Colonic mucosa (tissue), 4 donors: ENCODE data around the gene SPTSSA. TPM values are rescaled to one million over a fixed set of nuclear protein-coding genes. Genes with fewer than 3 reads are reported as not detected.
"Not testable (repeated sequence)": the region's sequence is repeated elsewhere in the genome, so short reads cannot be mapped to it uniquely, and the experiment has no call there.

ENCODE experiments used
- DNase-seq: peaks from one replicate; pipeline ENCODE4 v3.0.0-alpha.2; 2020
- H3K27ac ChIP-seq: fragments of 200-600 bp; one replicate; pipeline ENCODE4 v1.8.0; 2021
- H3K27me3 ChIP-seq: fragments of 200-600 bp; one replicate; pipeline ENCODE4 v1.8.0; 2021
- H3K36me3 ChIP-seq: fragments of 200-600 bp; one replicate; pipeline ENCODE4 v1.8.0; 2021
- H3K4me1 ChIP-seq: fragments of 200-600 bp; one replicate; pipeline ENCODE4 v1.8.0; 2021; ENCODE audit warnings: mild to moderate bottlenecking
- H3K4me3 ChIP-seq: fragments of 200-600 bp; one replicate; pipeline ENCODE4 v1.8.0; 2021
- H3K9ac ChIP-seq, 2 donors: one replicate each; pipeline ENCODE4 v1.7.0; 2013; ENCODE audit warnings: control low read depth in 2 of 2, low read depth in 2 of 2, low read length in 2 of 2
- H3K9me3 ChIP-seq: fragments of 200-600 bp; one replicate; pipeline ENCODE4 v1.8.0; 2021
- CTCF ChIP-seq: fragments of 200-600 bp; IDR thresholded peaks from one replicate; pipeline ENCODE4 v1.8.0; 2022; ENCODE audit warnings: antibody characterized with exemption, mild to moderate bottlenecking
- intact Hi-C: fragments of 100-400 bp; cut with DNase I; formaldehyde crosslinking; loops from one replicate; pipeline ENCODE4 v1.14.1; 2022
- total RNA-seq, 2 donors: library from RNA; stranded (reverse); fragmentation: NEBNext Ultra II Directional in 1 of 2; extraction: Animal tissue kit (Norgen Biotek cat#: 25700) in 1 of 2; gene quantifications; one replicate each; pipeline ENCODE4 v1.2.1, GENCODE V29; 2021
- donor health status: healthy.
- donor health status: DM: no; HTN: no; CAD: no.
- donor health status: DM: no; HTN: no; CAD: no.

SPTSSA gene, protein sequence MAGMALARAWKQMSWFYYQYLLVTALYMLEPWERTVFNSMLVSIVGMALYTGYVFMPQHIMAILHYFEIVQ
- total RNA-seq, result 10 to 100 TPM; 35.3 to 60.9 TPM

GRCh38 chr14:34462132-34462893, at the start of gene SPTSSA:
SPTSSA (minus strand) TSS chr14:34462240; CDS start chr14:34462207, 33 bp downstream.
- TF ChIP-seq CTCF, result no peak
- DNase-seq, result peak; percentile 96
- Histone ChIP-seq H3K27ac (peak within 1 kb of the TSS; percentile 87), H3K27me3 (no peaks in the 10 kb centered on the region), H3K4me1 (peaks cover 9% of the 10 kb centered on the region), H3K36me3 (no peaks in the 10 kb centered on the region), H3K9ac (peak within 1 kb of the TSS; percentile 91 to 92), H3K4me3 (peak within 1 kb of the TSS; percentile 58), H3K9me3 (no peaks in the 10 kb centered on the region)
- intact Hi-C loops, result no loop called here

- intact Hi-C loops, result no loop called here
- Histone ChIP-seq H3K27me3 (no peaks in the 10 kb centered on the region), H3K36me3 (no peaks in the 10 kb centered on the region), H3K4me1 (no peaks in the 10 kb centered on the region), H3K27ac (no peak overlapping the region), H3K9me3 (no peaks in the 10 kb centered on the region), H3K4me3 (no peak overlapping the region), H3K9ac (no peak overlapping the region)
- no peak for TF ChIP-seq CTCF
- DNase-seq, result no peak
Measured at GRCh38 chr14:34507884-34508283, 45.8 kb upstream of the SPTSSA start.

GRCh38 chr14:34507459-34507858, 45.4 kb upstream of the SPTSSA start:
- no peaks in the 10 kb centered on the region for H3K27me3 ChIP-seq
- H3K9ac ChIP-seq, result no peak overlapping the region
- peak; percentile 51 for DNase-seq
- no peaks in the 10 kb centered on the region for H3K36me3 ChIP-seq
- no peak overlapping the region for H3K4me3 ChIP-seq
- no peaks in the 10 kb centered on the region for H3K9me3 ChIP-seq
- TF ChIP-seq CTCF, result no peak
- no peaks in the 10 kb centered on the region for H3K4me1 ChIP-seq
- intact Hi-C loops, result no loop called here
- H3K27ac ChIP-seq, result peak overlapping the region; percentile 56

GRCh38 chr14:34505124-34505491, 43.1 kb upstream of the SPTSSA start:
- H3K9ac ChIP-seq, intact Hi-C loops, H3K27me3 ChIP-seq, H3K4me1 ChIP-seq, H3K36me3 ChIP-seq, H3K4me3 ChIP-seq, H3K9me3 ChIP-seq, DNase-seq: not testable (repeated sequence)
- H3K27ac ChIP-seq, result peak overlapping the region; percentile 54

- DNase-seq, H3K27ac ChIP-seq, H3K36me3 ChIP-seq, H3K4me1 ChIP-seq, intact Hi-C loops, H3K4me3 ChIP-seq, H3K9me3 ChIP-seq, H3K27me3 ChIP-seq, H3K9ac ChIP-seq: not testable (repeated sequence)
Measured at GRCh38 chr14:34504027-34504426, 42.0 kb upstream of the SPTSSA start.

DNA sequence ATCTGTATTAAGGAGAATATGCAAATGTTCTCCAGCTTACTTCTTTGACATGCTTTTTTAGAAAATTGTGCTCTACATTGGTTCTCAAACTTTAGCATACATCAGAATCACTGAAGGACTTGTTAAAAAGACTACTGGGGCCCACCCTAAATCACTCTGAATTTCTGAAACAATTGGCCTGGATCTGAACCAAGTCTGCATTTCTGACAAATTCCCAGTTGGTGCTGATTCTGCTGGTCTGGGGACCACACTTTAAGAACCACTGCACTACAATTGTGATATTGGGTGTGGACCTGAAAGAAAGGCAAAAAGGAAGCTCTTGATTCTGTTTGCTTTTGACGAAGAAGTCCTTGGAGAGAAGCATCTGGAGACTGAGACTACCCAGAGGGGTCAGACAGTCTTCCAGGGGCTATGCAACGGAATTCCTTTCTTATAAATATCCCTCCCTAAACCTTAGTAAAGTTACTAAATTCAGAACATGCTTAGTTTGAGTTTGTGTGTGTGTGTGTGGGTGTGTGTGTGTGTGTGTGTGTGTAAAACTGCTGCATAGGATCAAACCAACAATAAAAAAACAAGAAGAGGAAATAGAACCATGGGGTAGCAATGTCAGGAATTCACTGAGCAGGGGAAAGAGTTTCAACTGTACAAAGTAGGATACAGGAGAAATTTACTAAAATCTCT, 40.6 kb upstream of the SPTSSA start:
- H3K36me3 ChIP-seq, result no peaks in the 10 kb centered on the region
- intact Hi-C loops, result no loop called here
- no peak overlapping the region for H3K9ac ChIP-seq
- H3K27me3 ChIP-seq, result no peaks in the 10 kb centered on the region
- H3K27ac ChIP-seq, result peak overlapping the region; percentile 20
- H3K4me3 ChIP-seq, result no peak overlapping the region
- no peak for TF ChIP-seq CTCF
- no peaks in the 10 kb centered on the region for H3K4me1 ChIP-seq
- no peaks in the 10 kb centered on the region for H3K9me3 ChIP-seq
- no peak for DNase-seq
